K562 (cell line): ENCODE results near the gene SLFNL1. TPM values are rescaled to one million over a fixed set of nuclear protein-coding genes. Genes with fewer than 3 reads are reported as not detected.

Experiments used
- ATAC-seq: fragments of 200-7000 bp; cut with Tn5 transposase; 3 replicates; pipeline ENCODE4 v1.9.1; 2020; ENCODE audit warnings: moderate library complexity
- BruUV-seq: library from RNA; stranded (reverse); fragments of 400-500 nt; replicated peaks from 2 replicates; lab custom pipeline; 2021; lab: Mats Ljungman, UMichigan
- CTCF ChIA-PET: fragments of 300-600 bp; formaldehyde crosslinking; extraction: SDS; loops from one replicate; lab custom pipeline; 2021; ENCODE audit warnings: low intra/inter-chr PET ratio; lab: Yijun Ruan, JAX
- POLR2A ChIA-PET: fragments of 300-600, 350-650 bp; sonication (Branson Sonifier 250); formaldehyde crosslinking; extraction: SDS; loops from one replicate; lab custom pipeline; 2021; ENCODE audit warnings: antibody characterized with exemption, inconsistent platforms; lab: Yijun Ruan, JAX
- DNase-seq, 4 experiments: peaks; one replicate each; pipeline versions ENCODE4 v3.0.0 to v3.0.0-alpha.2; 2011 to 2018; ENCODE audit warnings: low spot score in 3 of 4, mixed read lengths in 3 of 4; ENCODE audit errors: extremely low read depth in 1 of 4
- FAIRE-seq: peaks from 2 replicates; lab custom pipeline; 2011; peaks lifted over from hg19 to GRCh38; lab: Jason Lieb, UNC
- H2AFZ ChIP-seq: 2 replicates; pipeline ENCODE4 v1.6.0; 2011; ENCODE audit warnings: low read depth, low read length, control low read depth, inconsistent platforms
- H3K27ac ChIP-seq: fragments of 200-600 bp; 3 replicates; pipeline ENCODE4 v1.8.0; 2011; ENCODE audit warnings: low read depth, mild to moderate bottlenecking, control low read depth, inconsistent platforms, low read length, moderate library complexity, mixed read lengths; ENCODE audit errors: extremely low read depth
- H3K27me3 ChIP-seq, 2 experiments: fragments of 300-600 bp in 1 of 2; 2 replicates in 1 of 2; 3 replicates in 1 of 2; pipeline versions ENCODE4 v1.6.0 to v1.8.0; 2011; ENCODE audit warnings: inconsistent platforms in 2 of 2, low read length in 2 of 2, mild to moderate bottlenecking in 1 of 2, mixed read lengths in 1 of 2, moderate library complexity in 1 of 2; ENCODE audit not compliant: control insufficient read depth in 2 of 2, insufficient read depth in 2 of 2
- H3K36me3 ChIP-seq: fragments of 300-600 bp; 3 replicates; pipeline ENCODE4 v1.8.0; 2011; ENCODE audit warnings: mild to moderate bottlenecking, low read length, inconsistent platforms; ENCODE audit not compliant: control insufficient read depth, insufficient read depth
- H3K4me1 ChIP-seq, 2 experiments: fragments of 200-600 bp in 1 of 2; replicated peaks in 1 of 2; 2 replicates in 1 of 2; 3 replicates in 1 of 2; pipeline versions ENCODE4 v1.5.1 to v1.8.0; 2011; ENCODE audit warnings: inconsistent platforms in 2 of 2, low read length in 2 of 2, mild to moderate bottlenecking in 1 of 2, mixed read lengths in 1 of 2, moderate library complexity in 1 of 2; ENCODE audit not compliant: control insufficient read depth in 2 of 2, insufficient read depth in 2 of 2
- H3K4me2 ChIP-seq: 2 replicates; pipeline ENCODE4 v1.6.1; 2011; ENCODE audit warnings: low read length, control low read depth, inconsistent platforms, mixed read lengths; ENCODE audit not compliant: insufficient read depth
- H3K4me3 ChIP-seq: fragments of 200-600 bp; sonication (generic), shearing (Covaris generic); 2 replicates; pipeline ENCODE4 v1.5.1; 2016; ENCODE audit warnings: control low read depth, inconsistent platforms
- H3K79me2 ChIP-seq: fragments of 200-600 bp; 3 replicates; pipeline ENCODE4 v1.8.0; 2011; ENCODE audit warnings: low read length, inconsistent platforms; ENCODE audit not compliant: control insufficient read depth, insufficient read depth
- H3K9ac ChIP-seq, 2 experiments: 2 replicates each; pipeline versions ENCODE4 v1.6.0 to v1.6.1; 2011; ENCODE audit warnings: low read depth in 2 of 2, low read length in 2 of 2, control low read depth in 1 of 2, inconsistent platforms in 1 of 2, mild to moderate bottlenecking in 1 of 2, mixed read lengths in 1 of 2; ENCODE audit not compliant: insufficient read depth in 1 of 2
- H3K9me1 ChIP-seq: one replicate; pipeline ENCODE4 v1.6.0; 2011; ENCODE audit warnings: inconsistent platforms, mild to moderate bottlenecking, low read length, moderate library complexity; ENCODE audit not compliant: control insufficient read depth, insufficient read depth
- H3K9me3 ChIP-seq: replicated peaks from 2 replicates; pipeline ENCODE4 v1.5.1; 2011; ENCODE audit warnings: low read depth, low read length, inconsistent platforms; ENCODE audit not compliant: control insufficient read depth, insufficient read depth
- H4K20me1 ChIP-seq: replicated peaks from 2 replicates; pipeline ENCODE4 v1.6.1; 2011; ENCODE audit warnings: low read length, inconsistent platforms, mixed read lengths; ENCODE audit not compliant: control insufficient read depth, insufficient read depth
- HDAC3 ChIP-seq: fragments of 450-650 bp; IDR thresholded peaks from 2 replicates; pipeline ENCODE4 v1.6.1; 2018; ENCODE audit warnings: borderline replicate concordance, mild to moderate bottlenecking, moderate library complexity; ENCODE audit not compliant: partially characterized antibody
- NFRKB ChIP-seq: fragments of 450-650 bp; IDR thresholded peaks from 2 replicates; pipeline ENCODE4 v1.6.1; 2016; ENCODE audit warnings: low read depth
- NR2C1 ChIP-seq, 2 experiments: fragments of 450-650 bp; IDR thresholded peaks; 2 replicates each; pipeline ENCODE4 v1.6.1; 2017; ENCODE audit warnings: mild to moderate bottlenecking in 2 of 2, antibody characterized with exemption in 1 of 2, inconsistent platforms in 1 of 2, missing compliant biosample characterization in 1 of 2, missing genetic modification characterization in 1 of 2
- POLR2G ChIP-seq: fragments of 200-400 bp; formaldehyde crosslinking; IDR thresholded peaks from 2 replicates; pipeline ENCODE4 v1.6.1; 2017; ENCODE audit warnings: low read depth, mild to moderate bottlenecking, antibody characterized with exemption, low read length, moderate library complexity
- POLR3A ChIP-seq: IDR thresholded peaks from 2 replicates; pipeline ENCODE4 v1.6.1; 2011; ENCODE audit warnings: borderline replicate concordance, mild to moderate bottlenecking, moderate library complexity; ENCODE audit not compliant: insufficient read length, insufficient read depth; ENCODE audit errors: extremely low read depth
- RNF2 ChIP-seq: sonication (generic); IDR thresholded peaks from 2 replicates; pipeline ENCODE4 v1.6.1; 2016
- WGBS: fragments of 100-300 bp; shearing (Covaris generic); methylation state at CpG from one replicate; pipeline ENCODE4 v1.1.6; 2016; ENCODE audit warnings: low coverage, mixed read lengths; ENCODE audit not compliant: insufficient coverage; ENCODE audit errors: missing lambda C conversion rate; 5-methylcytosine and 5-hydroxymethylcytosine counted together
- in situ Hi-C: fragments of 300-500 bp; cut with MboI; formaldehyde crosslinking; loops from 4 replicates; pipeline ENCODE4 v1.15.0; 2018; ENCODE audit warnings: inconsistent platforms, mixed read lengths
- intact Hi-C: fragments of 100-400 bp; cut with micrococcal nuclease; formaldehyde crosslinking; loops from 2 replicates; pipeline ENCODE4 v1.14.2; 2022
- polyA plus RNA-seq, 8 experiments: library from polyadenylated mRNA; depleted of rRNA in 4 of 8; stranded (reverse) in 5 of 8; unstranded in 3 of 8; fragments of >200 nt; fragmentation: Nextera tagmentation in 2 of 8; fragmentation: Illumina TruSeq in 1 of 8; extraction: Ambion mirVana in 2 of 8; extraction: Trizol in 1 of 8; gene quantifications; 2 replicates each; pipeline versions ENCODE4 v1.2.1 to v1.2.3, GENCODE V29; 2011 to 2014; ENCODE audit warnings: inconsistent platforms in 1 of 8, missing spikeins in 1 of 8
- total RNA-seq, 7 experiments: library from RNA; depleted of rRNA in 6 of 7; stranded (reverse); fragments of >200 nt in 6 of 7; fragmentation: Illumina TruSeq in 2 of 7; extraction: Trizol in 2 of 7; gene quantifications; 2 replicates each; pipeline versions ENCODE4 v1.2.1 to v1.2.3, GENCODE V29; 2011 to 2021; ENCODE audit warnings: low replicate concordance in 1 of 7
- TF ChIP-seq, protein P1 (sequence below): fragments of 250-450 bp; sonication (Bioruptor Pico); IDR thresholded peaks from 2 replicates; pipeline ENCODE4 v1.5.0; 2020; ENCODE audit warnings: mild to moderate bottlenecking, borderline replicate concordance
- TF ChIP-seq, protein P2 (sequence below): IDR thresholded peaks from 2 replicates; pipeline ENCODE4 v1.6.1; 2012; ENCODE audit warnings: low read depth, low read length, improper control_type of control experiment, borderline replicate concordance
- TF ChIP-seq, protein P3 (sequence below), 2 experiments: IDR thresholded peaks in 1 of 2; conservative IDR thresholded peaks in 1 of 2; 2 replicates each; pipeline ENCODE4 v1.6.1; 2016; ENCODE audit warnings: low read depth in 2 of 2, mild to moderate bottlenecking in 1 of 2, missing compliant biosample characterization in 1 of 2, missing genetic modification characterization in 1 of 2, moderate library complexity in 1 of 2
- TF ChIP-seq, protein P4 (sequence below): fragments of 150-350 bp; conservative IDR thresholded peaks from 2 replicates; pipeline ENCODE4 v1.6.1; 2014; ENCODE audit warnings: low read length

Gene SLFNL1
- total and polyA plus RNA-seq, 9 of the 15 experiments (the other 6 are each of a cell fraction or from before 2014, with no cell fraction given) = 0.05 to 0.14 (median 0.06) TPM; not detected in 5

DNA sequence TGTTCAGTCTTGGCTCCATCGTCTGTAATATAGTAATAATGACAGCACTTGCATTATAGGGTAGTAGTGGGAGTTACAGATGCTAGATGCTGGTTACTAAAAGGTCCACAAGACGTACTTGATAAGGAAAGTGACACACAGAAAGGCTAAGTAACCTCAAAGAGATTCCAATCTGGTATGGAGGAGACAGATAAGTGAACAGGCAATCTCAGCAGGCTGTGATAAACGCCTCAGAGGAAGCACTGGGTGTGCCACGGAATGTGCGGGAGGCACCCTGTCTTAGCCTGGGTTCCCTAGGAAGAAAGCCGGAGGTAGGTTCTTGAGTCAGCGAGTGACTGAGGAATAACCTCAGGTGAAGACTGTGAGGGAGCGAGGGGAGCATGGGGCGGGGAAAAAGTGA is 46.6 kb downstream of the SLFNL1 start:
- Histone ChIP-seq H4K20me1 (no peaks in the 10 kb centered on the region), H3K4me3 (no peak overlapping the region), H3K9ac (no peak overlapping the region), H3K27me3 (peaks cover 8% of the 10 kb centered on the region in 2 experiments; a peak in 4 of 5 replicates), H3K4me2 (no peak overlapping the region), H3K27ac (no peak overlapping the region), H3K36me3 (no peaks in the 10 kb centered on the region), H3K9me3 (no peaks in the 10 kb centered on the region), H3K9me1 (no peaks in the 10 kb centered on the region), H3K4me1 (peaks cover 18 to 19% of the 10 kb centered on the region in 2 experiments), H3K79me2 (peaks cover under 1% of the 10 kb centered on the region; the same call in 2 of the 3 replicates), H2AFZ (no peak overlapping the region)
- 2% methylated on average over 9 of the region's 9 CpGs for WGBS
- BruUV-seq = no TSS peak
- FAIRE-seq = peak; percentile 93
- ChIA-PET CTCF (interaction anchor here (0.7 kb wide), 1 partner anchor 130 kb away, joined by 3 read pairs; no protein-coding TSS in a partner anchor), POLR2A (interaction anchor here (0.6 to 1.0 kb wide), 3 partner anchors 9 to 97 kb away, joined by 3 to 5 read pairs (median 4); no protein-coding TSS in a partner anchor)
- in situ Hi-C loops = no loop called here
- no peak for ATAC-seq
- intact Hi-C loops = no loop called here
- DNase-seq = peak; percentile 39 to 66 (median 46)
- TF ChIP-seq, protein P1, sequence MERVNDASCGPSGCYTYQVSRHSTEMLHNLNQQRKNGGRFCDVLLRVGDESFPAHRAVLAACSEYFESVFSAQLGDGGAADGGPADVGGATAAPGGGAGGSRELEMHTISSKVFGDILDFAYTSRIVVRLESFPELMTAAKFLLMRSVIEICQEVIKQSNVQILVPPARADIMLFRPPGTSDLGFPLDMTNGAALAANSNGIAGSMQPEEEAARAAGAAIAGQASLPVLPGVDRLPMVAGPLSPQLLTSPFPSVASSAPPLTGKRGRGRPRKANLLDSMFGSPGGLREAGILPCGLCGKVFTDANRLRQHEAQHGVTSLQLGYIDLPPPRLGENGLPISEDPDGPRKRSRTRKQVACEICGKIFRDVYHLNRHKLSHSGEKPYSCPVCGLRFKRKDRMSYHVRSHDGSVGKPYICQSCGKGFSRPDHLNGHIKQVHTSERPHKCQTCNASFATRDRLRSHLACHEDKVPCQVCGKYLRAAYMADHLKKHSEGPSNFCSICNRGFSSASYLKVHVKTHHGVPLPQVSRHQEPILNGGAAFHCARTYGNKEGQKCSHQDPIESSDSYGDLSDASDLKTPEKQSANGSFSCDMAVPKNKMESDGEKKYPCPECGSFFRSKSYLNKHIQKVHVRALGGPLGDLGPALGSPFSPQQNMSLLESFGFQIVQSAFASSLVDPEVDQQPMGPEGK = no peak
- TF ChIP-seq, protein P2, sequence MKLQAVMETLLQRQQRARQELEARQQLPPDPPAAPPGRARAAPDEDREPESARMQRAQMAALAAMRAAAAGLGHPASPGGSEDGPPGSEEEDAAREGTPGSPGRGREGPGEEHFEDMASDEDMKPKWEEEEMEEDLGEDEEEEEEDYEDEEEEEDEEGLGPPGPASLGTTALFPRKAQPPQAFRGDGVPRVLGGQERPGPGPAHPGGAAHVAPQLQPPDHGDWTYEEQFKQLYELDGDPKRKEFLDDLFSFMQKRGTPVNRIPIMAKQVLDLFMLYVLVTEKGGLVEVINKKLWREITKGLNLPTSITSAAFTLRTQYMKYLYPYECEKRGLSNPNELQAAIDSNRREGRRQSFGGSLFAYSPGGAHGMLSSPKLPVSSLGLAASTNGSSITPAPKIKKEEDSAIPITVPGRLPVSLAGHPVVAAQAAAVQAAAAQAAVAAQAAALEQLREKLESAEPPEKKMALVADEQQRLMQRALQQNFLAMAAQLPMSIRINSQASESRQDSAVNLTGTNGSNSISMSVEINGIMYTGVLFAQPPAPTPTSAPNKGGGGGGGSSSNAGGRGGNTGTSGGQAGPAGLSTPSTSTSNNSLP = no peak
- no peak for TF ChIP-seq POLR2G
- TF ChIP-seq NFRKB = no peak
- TF ChIP-seq RNF2 = peak; percentile 66; the same call in 1 of the 2 replicates
- TF ChIP-seq, protein P3, sequence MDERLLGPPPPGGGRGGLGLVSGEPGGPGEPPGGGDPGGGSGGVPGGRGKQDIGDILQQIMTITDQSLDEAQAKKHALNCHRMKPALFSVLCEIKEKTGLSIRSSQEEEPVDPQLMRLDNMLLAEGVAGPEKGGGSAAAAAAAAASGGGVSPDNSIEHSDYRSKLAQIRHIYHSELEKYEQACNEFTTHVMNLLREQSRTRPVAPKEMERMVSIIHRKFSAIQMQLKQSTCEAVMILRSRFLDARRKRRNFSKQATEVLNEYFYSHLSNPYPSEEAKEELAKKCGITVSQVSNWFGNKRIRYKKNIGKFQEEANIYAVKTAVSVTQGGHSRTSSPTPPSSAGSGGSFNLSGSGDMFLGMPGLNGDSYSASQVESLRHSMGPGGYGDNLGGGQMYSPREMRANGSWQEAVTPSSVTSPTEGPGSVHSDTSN (CRISPR knock-in tag; IDR thresholded peaks at IDR 0.05; ENCODE audit: low read depth) = no peak
- TF ChIP-seq, protein P3 (tag; conservative IDR thresholded peaks at IDR 0.05; ENCODE audit: low read depth) = 0 out of 2 replicates have a peak, but pooled peaks have one; percentile 14
- TF ChIP-seq, protein P4, sequence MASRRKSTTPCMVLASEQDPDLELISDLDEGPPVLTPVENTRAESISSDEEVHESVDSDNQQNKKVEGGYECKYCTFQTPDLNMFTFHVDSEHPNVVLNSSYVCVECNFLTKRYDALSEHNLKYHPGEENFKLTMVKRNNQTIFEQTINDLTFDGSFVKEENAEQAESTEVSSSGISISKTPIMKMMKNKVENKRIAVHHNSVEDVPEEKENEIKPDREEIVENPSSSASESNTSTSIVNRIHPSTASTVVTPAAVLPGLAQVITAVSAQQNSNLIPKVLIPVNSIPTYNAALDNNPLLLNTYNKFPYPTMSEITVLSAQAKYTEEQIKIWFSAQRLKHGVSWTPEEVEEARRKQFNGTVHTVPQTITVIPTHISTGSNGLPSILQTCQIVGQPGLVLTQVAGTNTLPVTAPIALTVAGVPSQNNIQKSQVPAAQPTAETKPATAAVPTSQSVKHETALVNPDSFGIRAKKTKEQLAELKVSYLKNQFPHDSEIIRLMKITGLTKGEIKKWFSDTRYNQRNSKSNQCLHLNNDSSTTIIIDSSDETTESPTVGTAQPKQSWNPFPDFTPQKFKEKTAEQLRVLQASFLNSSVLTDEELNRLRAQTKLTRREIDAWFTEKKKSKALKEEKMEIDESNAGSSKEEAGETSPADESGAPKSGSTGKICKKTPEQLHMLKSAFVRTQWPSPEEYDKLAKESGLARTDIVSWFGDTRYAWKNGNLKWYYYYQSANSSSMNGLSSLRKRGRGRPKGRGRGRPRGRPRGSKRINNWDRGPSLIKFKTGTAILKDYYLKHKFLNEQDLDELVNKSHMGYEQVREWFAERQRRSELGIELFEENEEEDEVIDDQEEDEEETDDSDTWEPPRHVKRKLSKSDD = no peak
- TF ChIP-seq HDAC3 = peak; percentile 82
- no peak for TF ChIP-seq POLR3A
- TF ChIP-seq NR2C1 (IDR thresholded peaks at IDR 0.05) = no peak
- peak; percentile 71; the same call in 1 of the 2 replicates for TF ChIP-seq NR2C1 (tag; IDR thresholded peaks at IDR 0.05)
